Esophagus mucosa (tissue), 1 donor: Measurements from ENCODE around the gene ADGRF5. TPM values are rescaled to one million over a fixed set of nuclear protein-coding genes. Genes with fewer than 3 reads are reported as not detected.

Experiments
- total RNA-seq: library from RNA; stranded (reverse); gene quantifications from one replicate; pipeline ENCODE4 v1.2.4, GENCODE V29; 2023
- donor health status: DM: yes; HTN: yes; CAD: no.

The ADGRF5 gene
- total RNA-seq, 1 donor from 2014 or later: 2.5 TPM

Other genes starting within 250 kb of the ADGRF5 start
- 0.08 TPM for gene TDRD6, start 234.1 kb downstream of the ADGRF5 start, total RNA-seq
- 0.32 TPM for gene PLA2G7, start 186.6 kb downstream of the ADGRF5 start, total RNA-seq
- not detected for gene ANKRD66, start 175.0 kb downstream of the ADGRF5 start, total RNA-seq
- not detected for gene MEP1A, start 128.5 kb downstream of the ADGRF5 start, total RNA-seq
- 32.8 TPM for gene ADGRF1, start 120.4 kb upstream of the ADGRF5 start, total RNA-seq